Osteoblast (primary cell): ENCODE measurements around the gene AUTS2. TPM values are rescaled to one million over a fixed set of nuclear protein-coding genes. Genes with fewer than 3 reads are reported as not detected.

Source experiments
- DNase-seq: peaks from one replicate; pipeline ENCODE4 v3.0.0; 2011; ENCODE audit warnings: low spot score, mixed read lengths; ENCODE audit not compliant: insufficient read length; ENCODE audit errors: missing footprints
- H2AFZ ChIP-seq: 2 replicates; pipeline ENCODE4 v1.6.0; 2011; ENCODE audit warnings: mild to moderate bottlenecking, low read length
- H3K27ac ChIP-seq: 2 replicates; pipeline ENCODE4 v1.5.1; 2011; ENCODE audit warnings: mild to moderate bottlenecking, low read depth, low read length, moderate library complexity
- H3K27me3 ChIP-seq: 2 replicates; pipeline ENCODE4 v1.6.0; 2012; ENCODE audit warnings: mild to moderate bottlenecking, control low read depth, inconsistent platforms, low read length, moderate library complexity; ENCODE audit not compliant: insufficient read depth
- H3K36me3 ChIP-seq: 2 replicates; pipeline ENCODE4 v1.5.1; 2011; ENCODE audit warnings: mild to moderate bottlenecking, low read length, control low read depth, moderate library complexity; ENCODE audit not compliant: insufficient read depth
- H3K4me1 ChIP-seq: 2 replicates; pipeline ENCODE4 v1.5.1; 2011; ENCODE audit warnings: mild to moderate bottlenecking, low read length, control low read depth, moderate library complexity; ENCODE audit not compliant: insufficient read depth
- H3K4me2 ChIP-seq: 2 replicates; pipeline ENCODE4 v1.6.0; 2011; ENCODE audit warnings: mild to moderate bottlenecking, low read length; ENCODE audit not compliant: insufficient read depth
- H3K4me3 ChIP-seq: fragments of 200-600 bp; sonication (generic); 3 replicates; pipeline ENCODE4 v1.5.1; 2012; ENCODE audit warnings: mild to moderate bottlenecking, low read length, inconsistent platforms; ENCODE audit not compliant: insufficient read depth
- H3K79me2 ChIP-seq: 2 replicates; pipeline ENCODE4 v1.6.0; 2012; ENCODE audit warnings: mild to moderate bottlenecking, low read length, control low read depth, inconsistent platforms; ENCODE audit not compliant: insufficient read depth
- H3K9me3 ChIP-seq: 2 replicates; pipeline ENCODE4 v1.5.1; 2011; ENCODE audit warnings: low read depth, low read length, control low read depth
- H4K20me1 ChIP-seq: 2 replicates; pipeline ENCODE4 v1.6.0; 2012; ENCODE audit warnings: mild to moderate bottlenecking, low read length, control low read depth; ENCODE audit not compliant: insufficient read depth
- total RNA-seq: library from RNA; depleted of rRNA; stranded (reverse); fragments of >200 nt; gene quantifications from 2 replicates; pipeline ENCODE4 v1.2.3, GENCODE V29; 2012
- TF ChIP-seq, protein P1 (sequence below): IDR thresholded peaks from 2 replicates; pipeline ENCODE4 v1.5.1; 2011; ENCODE audit warnings: mild to moderate bottlenecking, low read depth, low read length, moderate library complexity; ENCODE audit errors: extremely low read depth

Gene AUTS2
- total RNA-seq, 1 donor = 15.2 TPM

DNA sequence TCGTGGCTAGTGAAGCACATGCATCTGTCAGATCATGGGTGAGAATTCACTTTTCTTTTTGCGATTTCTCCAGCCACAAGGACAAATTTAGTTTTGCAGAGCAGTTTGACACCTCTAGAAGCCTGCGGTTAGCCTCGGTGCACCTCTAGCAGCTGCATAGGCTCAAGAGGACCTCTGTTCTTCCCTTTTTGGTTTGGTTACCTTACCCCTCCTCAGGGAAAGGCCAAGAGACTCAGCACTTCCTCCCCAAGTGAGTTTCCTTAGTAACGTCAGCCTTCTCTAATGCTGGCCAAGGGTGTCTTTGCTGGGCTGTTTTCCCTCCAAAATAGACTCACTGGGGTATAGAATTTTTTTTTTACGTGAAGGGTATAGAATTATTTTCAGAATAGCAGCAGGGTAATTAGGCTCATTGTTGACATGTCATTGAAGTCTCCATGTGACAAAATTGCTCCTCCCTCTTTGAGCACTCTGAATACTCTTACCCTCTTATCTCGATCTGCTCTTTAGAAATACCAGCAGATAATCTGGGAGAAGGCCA lies 97.8 kb downstream of the AUTS2 start:
- DNase-seq = no peak
- H4K20me1 ChIP-seq = peaks cover 6% of the 10 kb centered on the region
- H3K4me1 ChIP-seq = no peaks in the 10 kb centered on the region
- H3K4me2 ChIP-seq = no peak overlapping the region
- no peak overlapping the region for H3K27ac ChIP-seq
- TF ChIP-seq, protein P1, sequence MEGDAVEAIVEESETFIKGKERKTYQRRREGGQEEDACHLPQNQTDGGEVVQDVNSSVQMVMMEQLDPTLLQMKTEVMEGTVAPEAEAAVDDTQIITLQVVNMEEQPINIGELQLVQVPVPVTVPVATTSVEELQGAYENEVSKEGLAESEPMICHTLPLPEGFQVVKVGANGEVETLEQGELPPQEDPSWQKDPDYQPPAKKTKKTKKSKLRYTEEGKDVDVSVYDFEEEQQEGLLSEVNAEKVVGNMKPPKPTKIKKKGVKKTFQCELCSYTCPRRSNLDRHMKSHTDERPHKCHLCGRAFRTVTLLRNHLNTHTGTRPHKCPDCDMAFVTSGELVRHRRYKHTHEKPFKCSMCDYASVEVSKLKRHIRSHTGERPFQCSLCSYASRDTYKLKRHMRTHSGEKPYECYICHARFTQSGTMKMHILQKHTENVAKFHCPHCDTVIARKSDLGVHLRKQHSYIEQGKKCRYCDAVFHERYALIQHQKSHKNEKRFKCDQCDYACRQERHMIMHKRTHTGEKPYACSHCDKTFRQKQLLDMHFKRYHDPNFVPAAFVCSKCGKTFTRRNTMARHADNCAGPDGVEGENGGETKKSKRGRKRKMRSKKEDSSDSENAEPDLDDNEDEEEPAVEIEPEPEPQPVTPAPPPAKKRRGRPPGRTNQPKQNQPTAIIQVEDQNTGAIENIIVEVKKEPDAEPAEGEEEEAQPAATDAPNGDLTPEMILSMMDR = no peak
- no peaks in the 10 kb centered on the region for H3K79me2 ChIP-seq
- H2AFZ ChIP-seq = no peak overlapping the region
- H3K4me3 ChIP-seq = no peak overlapping the region
- no peaks in the 10 kb centered on the region for H3K9me3 ChIP-seq
- H3K36me3 ChIP-seq = no peaks in the 10 kb centered on the region
- H3K27me3 ChIP-seq = no peaks in the 10 kb centered on the region

DNA sequence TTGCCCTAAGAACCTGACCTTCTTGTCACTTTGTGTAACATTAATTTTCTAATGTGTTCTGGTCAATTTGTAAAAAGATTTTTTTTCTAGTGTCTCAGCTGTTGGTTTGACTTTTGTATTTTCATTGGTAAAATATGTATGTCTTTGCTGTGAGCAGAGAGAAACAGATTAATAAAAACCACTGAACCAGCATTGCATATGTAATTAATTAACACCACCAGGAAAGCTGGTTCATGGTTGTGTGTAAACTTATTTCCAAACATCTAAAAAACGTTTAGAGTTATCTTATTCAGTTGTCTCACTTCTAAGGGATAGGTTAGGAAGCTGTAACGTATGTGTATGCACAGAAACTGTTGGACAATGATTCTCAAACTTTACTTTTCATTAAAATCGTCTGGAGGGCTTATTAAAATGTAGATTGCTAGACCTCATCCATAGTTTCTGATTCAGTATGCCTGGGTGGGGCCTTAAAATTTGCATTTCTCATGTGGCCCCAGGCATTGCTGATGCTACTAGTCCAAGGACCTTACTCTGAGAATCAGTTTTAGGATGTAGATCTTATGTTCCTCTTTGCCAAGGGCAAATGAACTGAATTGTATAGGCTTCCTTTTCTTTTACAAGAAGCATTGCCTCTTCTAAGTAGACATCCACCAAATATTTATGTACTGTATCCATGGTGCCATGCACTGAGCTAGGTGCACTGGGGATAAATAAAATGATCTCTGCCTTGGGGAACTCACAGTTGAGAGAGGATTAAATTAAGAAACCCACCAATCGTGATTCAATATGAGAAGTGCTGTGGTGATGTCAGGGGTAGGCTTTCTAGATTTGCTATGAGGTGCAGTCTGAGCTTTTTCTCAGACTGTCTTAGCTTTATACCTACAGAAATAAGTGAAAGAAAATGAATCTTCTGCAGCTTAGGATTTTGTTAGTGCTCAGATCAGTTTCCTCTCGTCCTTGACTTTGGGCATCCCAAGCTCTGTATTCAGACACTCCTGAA lies 98.7 kb downstream of the AUTS2 start:
- TF ChIP-seq, protein P1 = no peak
- H3K4me1 ChIP-seq = no peaks in the 10 kb centered on the region
- H3K4me2 ChIP-seq = no peak overlapping the region
- no peaks in the 10 kb centered on the region for H3K79me2 ChIP-seq
- H3K27me3 ChIP-seq = no peaks in the 10 kb centered on the region
- no peaks in the 10 kb centered on the region for H3K9me3 ChIP-seq
- no peak for DNase-seq
- no peaks in the 10 kb centered on the region for H3K36me3 ChIP-seq
- H2AFZ ChIP-seq = no peak overlapping the region
- H3K4me3 ChIP-seq = no peak overlapping the region
- no peak overlapping the region for H3K27ac ChIP-seq
- H4K20me1 ChIP-seq = peaks cover 5% of the 10 kb centered on the region

DNA sequence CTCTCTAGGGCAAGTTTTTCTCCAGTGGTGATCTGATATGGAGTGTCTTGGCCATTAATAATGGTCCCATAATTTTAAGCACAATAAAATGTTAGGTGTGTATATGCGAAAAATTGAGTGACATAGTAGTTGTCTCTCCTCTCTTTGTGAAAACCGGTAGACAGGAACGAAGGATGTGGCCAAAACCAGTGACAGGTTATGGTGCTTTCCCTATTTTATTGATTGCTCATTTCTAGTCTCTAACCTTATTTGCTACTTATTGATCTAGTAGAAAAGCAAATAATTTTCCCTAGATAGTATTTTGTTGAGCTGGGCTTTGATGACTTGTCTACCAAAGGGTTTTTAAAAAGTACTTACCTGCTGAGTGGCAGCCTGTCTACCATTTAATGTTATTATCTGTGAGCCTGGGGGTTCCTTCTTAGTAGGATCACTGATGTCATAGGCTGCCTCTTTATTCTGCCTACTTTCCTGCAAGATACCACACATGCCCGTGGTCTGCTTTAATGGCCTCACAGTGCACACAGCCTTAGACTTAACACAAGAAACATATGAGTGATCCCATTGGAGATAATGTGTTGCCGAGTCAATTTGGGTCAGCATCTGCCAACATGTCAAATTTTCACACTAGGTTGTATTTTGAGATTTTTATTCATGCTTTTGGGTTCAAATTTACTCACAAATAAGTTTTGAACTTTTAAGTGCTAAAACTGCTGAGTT lies 100.0 kb downstream of the AUTS2 start:
- TF ChIP-seq, protein P1 = no peak
- H3K27me3 ChIP-seq = no peaks in the 10 kb centered on the region
- H3K4me1 ChIP-seq = no peaks in the 10 kb centered on the region
- no peaks in the 10 kb centered on the region for H4K20me1 ChIP-seq
- no peaks in the 10 kb centered on the region for H3K79me2 ChIP-seq
- H3K27ac ChIP-seq = no peak overlapping the region
- H3K36me3 ChIP-seq = no peaks in the 10 kb centered on the region
- H3K4me3 ChIP-seq = no peak overlapping the region
- H2AFZ ChIP-seq = no peak overlapping the region
- DNase-seq = no peak
- H3K9me3 ChIP-seq = no peaks in the 10 kb centered on the region
- H3K4me2 ChIP-seq = no peak overlapping the region
